Activated CD8-positive, alpha-beta memory T cell treated with anti-CD3 and anti-CD28 coated beads for 1 hour (primary cell): ENCODE measurements around the gene EXTL1.

Source experiments
- DNase-seq, 2 donors: peaks; one replicate each; pipeline ENCODE4 v3.0.0-alpha.2; 2020; ENCODE audit warnings: low read depth in 1 of 2; ENCODE audit errors: extremely low read depth in 1 of 2

EXTL1 gene

DNA sequence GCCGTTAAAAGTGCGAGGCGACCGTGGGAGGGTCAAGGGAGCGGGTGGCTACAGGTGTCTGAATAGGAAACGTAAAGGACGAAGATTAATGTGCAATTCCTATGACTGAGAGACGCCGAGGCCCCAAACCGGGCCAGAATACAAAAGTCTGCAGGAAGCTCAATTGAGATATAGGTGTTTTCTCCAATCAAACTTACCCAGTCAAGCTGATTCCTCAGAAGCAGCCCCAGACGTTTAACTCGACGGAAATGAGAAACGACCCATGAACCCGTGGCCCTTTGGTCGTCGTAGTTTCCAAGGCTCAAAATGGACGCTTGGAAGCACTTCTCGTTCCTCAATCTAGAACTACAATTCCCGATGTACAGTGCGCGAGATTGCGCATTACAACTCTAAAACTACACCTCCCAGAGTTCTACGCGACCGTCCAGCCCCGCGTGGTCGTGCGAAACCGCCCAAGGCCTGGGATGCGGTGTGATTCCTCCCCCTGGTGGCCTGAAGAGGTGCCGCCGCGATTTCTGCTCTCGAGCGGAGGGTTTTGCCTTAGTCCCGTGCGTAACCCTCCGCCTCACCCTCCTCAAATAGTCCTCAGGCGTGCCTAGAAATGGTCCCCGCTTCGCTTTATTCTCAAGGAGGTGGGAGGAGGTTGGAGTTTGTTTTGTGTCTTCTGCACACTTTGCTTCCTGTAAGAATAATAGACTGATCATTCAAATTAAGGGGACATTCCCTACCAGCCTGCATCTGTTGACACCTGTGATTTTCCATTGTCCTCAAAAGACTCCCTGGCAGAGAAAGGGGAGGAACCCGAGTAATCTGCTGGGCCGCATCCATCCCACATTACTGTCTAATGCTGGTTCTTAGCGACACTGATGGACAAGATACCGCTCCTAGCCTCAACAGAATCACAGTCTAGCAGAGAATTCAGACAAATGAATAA lies 23.5 kb upstream of the EXTL1 start, which contains the start of gene PAFAH2:
Gene PAFAH2, minus strand, starts transcription at position 236 of the 934 bp plus-strand sequence. CDS start 7,247 bp downstream, outside the sequence.
- peak; percentile 93 to 94 for DNase-seq

DNA sequence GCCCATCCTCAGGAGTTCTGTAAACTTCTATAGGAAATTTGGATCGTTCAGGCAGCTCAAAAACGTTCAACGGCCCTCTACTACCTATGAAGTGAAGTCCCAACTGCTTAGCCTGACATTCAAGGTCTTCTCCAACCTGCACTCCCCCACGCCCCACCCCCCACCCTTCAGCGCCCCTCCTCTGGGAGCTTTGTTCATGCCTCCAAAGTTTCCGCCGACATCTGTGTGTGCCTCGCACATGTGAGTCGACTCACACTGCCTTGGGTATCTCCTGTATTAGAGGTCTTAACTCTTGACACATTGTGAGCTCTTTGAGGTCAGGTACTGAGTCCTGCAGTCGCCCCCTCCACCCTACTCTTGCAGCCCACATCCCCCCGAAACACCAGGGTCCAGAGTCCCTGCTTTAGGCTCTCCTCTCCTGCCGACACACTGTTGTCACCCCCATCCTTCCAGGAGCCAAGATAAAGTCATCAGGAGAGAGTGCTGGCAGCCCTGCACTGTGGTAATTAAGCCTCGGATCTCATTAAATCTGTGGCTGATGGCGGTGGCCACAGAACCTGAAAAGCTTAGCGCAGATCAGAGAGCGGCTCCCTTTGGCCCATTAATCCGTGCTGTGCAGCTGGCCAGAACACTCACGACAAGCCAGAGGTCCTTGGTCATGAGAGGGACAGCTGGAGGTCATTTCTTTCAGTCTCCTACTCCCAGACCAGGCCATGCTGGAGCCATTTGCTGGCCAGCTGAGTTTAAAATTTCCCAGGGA lies 22.4 kb upstream of the EXTL1 start:
- no peak for DNase-seq

DNA sequence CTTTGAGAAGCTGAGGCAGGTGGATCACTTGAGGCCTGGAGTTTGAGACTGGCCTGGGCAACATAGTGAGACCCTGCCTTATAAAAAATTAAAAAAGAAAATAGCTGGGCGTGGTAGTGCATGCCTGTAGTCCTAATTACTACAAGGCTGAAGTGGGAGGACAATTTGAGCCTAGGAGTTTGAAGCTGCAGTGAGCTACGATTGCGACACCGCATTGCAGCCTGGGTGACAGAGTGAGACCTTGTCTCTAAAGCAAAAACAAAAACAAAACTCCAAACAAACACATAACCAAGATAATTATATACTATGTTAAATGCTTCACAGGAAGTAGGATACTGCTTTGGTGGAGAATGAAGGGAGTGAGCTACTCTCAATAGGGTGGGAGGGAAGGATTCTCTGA lies 18.3 kb upstream of the EXTL1 start:
- DNase-seq = no peak

DNA sequence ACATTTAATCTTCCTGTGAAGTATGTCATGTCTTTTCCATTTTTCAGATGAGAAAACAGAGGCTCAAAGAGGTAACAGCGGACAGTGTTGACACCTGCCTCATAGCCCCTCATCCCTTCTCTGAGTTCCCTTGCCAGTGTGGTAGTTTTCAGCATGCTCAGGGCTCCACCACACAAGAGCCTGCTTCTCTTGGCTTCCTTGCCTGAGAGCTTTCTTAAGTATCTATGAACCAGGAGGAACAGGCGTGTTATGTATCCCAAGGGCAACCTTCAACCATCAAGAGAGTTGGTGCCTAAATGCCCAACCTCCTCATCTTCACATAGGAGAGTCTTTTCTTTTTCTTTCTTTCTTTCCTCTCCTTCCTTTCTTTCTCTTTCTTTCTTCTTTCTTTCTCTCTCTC lies 17.8 kb upstream of the EXTL1 start:
- no peak for DNase-seq

DNA sequence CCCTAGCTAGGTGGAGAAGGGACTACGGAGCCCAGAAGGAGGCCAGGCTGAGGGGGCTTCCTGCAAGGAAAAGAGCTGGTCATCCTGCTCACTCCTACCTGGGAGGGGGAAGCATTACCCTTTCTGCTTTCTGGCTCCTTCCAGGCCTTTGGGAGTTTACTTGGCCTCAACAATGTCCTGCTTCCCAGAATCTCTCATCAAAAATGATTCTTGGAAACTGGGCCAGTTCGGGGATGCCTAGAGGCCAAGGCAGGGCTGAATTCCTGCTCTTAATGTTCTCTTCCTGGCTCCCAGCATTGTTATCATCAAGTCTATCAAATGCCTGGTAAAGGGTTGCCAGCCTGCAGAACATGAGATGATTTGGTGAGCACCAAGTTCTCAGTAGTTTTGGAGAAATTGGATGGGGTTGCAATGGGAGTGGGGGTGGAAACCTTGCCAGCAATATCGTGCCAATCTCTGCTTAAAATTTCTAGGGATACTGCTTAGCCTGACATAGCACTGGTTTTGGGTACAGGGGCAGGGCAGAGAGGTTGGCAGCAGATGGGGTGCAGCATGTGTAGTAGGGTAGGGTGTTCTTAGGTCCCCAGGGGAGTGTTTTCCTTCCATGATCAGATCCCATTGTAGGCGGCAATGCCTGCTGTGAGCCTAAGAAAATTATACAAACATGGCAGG lies 16.0 kb upstream of the EXTL1 start:
- no peak for DNase-seq

DNA sequence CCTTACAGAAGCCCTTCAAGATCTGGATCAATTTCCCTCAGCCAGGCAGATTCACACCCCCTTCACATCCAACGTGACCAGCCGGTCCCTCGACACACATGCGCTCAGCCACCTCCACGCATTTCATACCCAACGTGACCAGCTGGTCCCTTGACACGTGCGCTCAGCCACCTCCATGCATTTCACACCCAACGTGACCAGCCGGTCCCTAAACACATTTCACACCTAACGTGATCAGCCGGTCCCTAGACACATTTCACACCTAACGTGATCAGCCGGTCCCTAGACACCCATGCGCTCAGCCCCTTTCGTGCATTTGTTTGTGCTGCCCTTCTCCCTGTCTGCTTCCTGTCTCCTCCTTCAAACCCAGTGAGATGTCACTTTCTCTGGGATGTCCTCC lies 14.9 kb upstream of the EXTL1 start:
- no peak for DNase-seq

DNA sequence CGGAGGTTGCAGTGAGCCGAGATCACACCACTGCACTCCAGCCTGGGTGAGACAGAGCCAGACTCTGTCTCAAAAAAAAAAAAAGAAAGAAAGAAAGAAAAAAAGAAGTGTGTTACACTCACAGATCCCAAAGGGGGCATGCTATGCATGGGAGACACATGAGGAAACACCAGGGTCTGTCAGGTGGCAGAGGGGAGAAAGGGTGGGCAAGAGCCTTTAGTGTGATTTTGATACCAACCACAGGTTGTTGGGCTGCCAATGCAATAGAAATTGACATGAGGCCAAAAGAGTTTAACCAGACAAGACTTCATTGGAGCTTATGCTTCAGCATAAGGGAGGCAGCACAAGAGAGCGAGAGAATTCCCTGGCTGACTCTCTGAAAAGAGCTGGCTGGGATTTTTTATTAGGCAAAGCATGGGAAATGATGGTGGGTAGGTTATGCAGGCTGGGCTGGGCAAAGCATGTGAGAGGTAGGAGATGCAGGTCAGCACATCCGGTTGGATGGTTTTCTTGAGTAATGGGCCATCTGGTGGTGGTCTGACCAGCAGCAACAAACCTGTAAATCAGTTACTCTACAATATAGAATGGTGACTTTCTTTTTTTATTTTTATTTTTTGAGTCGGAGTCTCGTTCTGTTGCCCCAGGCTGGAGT lies 11.7 kb upstream of the EXTL1 start:
- no peak for DNase-seq

DNA sequence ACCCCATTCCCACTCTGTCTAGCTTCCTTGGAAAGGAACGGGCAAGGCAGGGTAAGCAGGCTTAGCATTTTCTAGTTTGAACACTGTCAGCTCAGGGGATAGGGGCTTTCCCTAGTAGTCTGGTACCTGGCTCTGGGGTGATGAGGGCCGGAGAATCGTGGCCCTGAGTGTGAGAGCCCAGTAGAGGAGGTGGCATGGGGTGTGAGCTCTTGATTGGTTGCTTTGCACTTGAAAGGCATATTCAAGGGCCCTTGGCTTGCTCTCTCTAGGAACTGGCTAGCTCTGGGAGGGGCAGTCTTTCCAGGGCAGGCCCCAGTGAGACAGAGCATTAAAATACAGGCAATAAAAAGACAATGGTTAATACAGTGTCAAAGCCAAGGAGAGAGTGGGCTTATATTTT lies 10.8 kb upstream of the EXTL1 start:
- DNase-seq = no peak

DNA sequence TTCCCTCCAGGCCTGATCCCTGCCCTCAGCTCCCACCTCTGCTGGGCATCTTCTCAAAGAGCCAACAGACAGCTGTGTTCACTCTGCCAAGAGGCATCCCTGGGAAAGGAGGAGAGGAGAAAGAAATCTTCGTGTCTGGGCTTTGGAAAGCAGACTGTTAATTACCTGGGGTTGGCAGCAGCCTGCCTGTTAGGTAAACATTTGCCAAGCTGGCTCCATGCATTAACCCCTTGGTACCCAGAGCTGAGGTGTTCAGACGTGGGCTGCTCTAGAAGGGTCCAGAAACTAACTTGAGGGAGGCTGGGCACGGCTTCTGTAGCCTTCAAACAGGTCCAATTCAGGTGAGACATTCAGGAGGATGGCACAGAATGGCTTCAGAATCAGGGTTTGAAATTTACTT lies 8.7 kb upstream of the EXTL1 start:
- no peak for DNase-seq

DNA sequence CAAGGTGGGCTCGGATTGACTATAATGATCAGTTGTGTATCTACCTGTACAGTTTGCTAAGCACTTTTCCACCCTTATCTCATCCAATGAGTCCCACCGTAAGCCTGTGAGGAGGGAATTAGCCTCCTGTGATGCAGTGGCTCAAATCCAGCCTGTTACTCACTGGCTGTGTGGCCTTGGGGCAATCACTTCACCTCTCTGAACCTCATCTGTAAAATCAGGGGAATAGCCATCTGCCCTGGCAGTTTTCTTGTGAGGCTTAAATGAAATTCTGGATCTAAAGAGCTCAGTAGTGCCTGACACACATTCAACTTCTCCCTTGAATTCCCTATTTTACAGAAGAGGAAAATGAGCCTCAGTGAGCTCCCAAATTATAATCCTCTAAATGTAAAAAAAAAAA lies 7.4 kb upstream of the EXTL1 start:
- DNase-seq = no peak

DNA sequence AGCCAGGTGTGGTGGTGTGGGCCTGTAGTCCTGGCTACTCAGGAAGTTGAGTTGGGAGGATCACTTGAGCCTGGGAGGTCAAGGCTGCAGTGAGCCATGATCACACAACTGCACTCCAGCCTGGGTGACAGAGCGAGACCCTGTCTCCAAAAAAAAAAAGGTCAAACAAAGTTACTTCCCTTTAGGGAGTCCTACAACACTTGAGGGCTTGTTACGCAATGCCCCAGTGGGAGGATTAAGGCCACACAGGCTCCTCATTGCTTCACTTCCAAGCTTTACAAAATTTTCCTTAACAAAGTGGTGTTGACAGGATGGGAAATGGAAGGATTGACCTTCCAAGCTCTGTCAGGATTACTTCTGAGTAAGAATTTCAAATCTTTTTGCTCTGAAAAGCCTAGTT lies 6.2 kb upstream of the EXTL1 start:
- DNase-seq = no peak

DNA sequence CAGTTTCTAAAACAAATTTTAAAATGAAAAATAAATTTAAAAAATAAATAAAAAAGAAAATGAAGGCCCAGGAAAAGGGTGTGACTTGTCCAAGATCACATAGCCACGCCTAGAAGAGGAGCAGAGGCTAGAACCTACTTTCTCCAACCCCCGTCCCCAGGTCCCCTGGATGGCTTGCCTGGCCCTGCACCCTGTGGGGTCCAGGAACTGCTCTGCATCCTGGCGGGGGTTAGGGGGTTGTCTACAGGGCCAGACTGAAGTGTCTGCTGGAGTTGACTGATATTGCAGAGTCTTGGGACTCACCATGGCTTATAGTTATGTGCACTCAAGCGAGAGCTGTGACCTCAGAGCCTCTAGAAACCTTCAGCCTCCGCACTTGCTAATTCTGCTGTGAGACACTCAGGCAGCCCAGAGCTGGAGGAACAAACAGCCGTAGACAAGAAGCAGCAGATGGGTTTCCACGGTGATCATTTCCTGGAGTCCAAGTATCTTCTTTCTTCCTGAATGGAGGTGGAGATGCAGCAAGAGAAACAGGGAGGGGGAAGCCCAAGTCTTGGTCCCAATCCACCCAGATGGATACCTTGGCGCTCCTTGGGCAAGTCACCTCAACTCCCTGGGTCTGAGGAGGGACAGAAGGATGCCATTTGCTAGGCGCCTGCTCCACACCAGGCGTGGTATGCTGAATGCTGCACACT lies 5.2 kb upstream of the EXTL1 start:
- DNase-seq = no peak

DNA sequence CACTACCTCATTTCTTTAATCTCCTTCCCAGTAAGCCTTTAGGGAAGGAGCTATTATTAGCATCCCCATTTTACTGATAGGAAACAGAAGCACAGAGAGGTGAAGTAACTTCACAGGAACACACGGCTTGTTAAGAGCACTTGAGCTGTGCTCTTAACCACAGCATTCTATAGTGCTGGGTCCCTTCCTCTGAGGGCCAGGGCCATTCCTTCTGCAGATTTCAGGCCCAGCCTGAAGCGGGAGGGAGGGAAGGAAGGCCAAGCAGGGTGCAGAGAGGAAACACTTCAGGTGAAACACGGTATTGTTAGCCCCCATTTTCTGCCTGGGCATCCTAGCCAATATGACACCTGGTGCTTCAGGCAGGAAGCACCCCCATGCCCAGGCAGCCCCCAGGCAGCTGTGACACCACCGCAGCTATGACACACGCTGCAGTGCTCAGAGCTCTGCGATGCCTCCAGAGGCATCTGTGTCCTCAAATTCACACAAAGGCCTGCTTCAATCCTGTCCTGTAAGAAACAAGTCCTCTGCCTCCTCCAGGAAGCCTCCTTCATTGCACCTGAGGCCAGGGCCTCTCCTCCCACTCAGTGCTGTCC lies 4.5 kb upstream of the EXTL1 start:
- no peak for DNase-seq

DNA sequence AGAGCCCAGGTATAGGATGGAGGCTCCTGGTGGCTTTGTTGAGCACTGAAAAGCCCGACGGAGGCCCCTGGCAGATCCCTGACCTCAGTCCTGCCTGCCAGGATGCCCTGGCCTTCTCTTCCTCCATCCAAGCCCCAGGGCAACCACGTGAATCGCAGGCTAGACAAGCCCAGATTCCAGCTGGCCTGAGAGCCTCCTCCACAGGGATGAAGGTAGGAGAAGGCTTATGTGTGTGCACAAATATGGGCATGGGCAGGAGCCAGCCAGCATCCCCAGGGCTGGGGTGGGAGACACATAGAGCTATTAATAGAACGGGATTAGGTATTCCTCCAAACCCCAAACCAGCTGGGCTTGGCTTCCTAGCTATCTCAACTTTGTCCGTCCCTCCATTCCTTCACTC lies 4.0 kb upstream of the EXTL1 start:
- DNase-seq = no peak

DNA sequence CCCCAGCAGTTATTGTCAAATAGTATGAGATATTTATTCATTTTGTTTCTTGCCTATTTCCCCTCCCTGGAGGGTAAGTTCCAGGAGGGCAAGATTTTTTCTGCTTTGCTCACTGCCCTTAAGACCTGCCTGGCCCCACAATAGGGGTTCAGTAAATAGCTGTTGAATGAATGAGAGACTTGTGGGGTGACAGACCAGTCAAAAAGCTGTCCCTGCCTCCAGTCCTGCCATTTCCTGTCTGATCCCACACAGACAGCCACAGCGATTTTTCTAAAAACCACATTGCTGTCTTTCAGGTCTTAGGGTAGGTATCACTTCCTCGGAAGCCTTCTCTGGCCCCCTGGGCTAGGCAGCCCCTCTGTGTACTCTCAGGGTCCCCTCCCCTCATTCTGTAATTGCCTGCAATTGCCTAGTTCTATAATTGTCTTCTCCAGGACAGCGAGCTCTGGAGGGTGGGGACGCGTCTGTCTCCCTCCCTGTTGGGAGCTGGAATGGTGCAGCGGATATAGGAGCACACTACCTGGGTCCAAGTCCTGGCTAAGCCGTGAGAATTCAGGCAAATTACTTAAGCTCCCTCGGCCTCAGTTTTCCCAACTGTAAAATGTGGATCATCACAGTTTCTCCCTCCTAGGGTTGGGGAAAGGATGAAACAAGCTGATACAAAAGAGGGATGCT lies 1.8 kb upstream of the EXTL1 start:
- DNase-seq = no peak

DNA sequence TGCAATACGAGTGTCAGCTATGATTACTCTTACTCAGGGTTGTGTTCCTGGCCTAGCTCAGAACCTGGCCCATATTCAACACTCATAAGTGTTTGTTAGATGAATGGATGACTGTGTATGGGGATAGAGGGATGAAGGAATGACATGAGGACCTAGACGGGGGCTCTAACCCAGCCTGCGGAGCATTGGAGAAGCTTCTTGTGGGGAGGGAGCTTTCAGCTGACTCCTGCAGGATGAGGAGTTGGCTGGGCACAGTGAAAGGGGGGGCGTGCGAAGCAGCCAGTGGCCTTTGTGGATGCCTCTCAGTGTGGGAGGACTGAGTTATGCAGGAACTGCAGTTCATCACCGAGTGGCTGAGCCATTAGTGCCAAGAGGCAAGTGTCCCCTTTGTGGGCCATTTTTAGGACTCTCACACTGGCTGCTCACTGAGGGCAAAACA lies 1.2 kb upstream of the EXTL1 start:
- no peak for DNase-seq

DNA sequence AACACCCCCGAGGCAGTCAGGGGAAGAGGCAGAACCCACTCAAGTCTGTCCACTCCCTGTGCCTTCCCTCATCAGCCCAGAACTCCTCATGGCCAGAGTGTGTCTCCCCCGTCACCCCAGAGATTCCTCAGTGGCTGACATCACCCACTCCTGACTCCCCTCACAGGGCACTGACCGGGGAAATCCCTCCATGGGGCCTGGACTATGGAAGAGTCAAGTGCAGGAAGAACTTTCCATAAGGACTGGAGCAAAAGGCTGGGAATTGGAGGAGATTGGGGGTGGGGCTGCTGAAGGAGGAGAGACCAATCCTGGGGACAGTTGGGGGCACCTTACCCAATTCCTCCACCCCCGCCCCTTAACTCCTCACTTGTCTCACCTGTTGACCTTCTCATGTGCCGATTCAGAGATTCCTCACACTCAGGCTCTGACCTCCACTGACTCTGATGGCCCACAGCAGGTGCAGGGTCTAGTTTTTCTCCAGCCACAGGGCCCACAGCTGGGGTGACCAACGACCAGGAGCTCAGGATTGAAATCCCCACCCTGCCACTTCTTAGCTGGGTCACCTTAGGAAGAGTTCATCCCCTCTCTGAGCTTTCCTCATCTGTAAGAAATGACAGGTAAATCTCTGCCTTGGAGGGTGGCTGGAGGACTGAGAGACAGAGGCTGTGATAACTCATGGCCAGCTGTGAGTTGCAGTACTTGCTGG lies 481 bp upstream of the EXTL1 start:
- DNase-seq = no peak

DNA sequence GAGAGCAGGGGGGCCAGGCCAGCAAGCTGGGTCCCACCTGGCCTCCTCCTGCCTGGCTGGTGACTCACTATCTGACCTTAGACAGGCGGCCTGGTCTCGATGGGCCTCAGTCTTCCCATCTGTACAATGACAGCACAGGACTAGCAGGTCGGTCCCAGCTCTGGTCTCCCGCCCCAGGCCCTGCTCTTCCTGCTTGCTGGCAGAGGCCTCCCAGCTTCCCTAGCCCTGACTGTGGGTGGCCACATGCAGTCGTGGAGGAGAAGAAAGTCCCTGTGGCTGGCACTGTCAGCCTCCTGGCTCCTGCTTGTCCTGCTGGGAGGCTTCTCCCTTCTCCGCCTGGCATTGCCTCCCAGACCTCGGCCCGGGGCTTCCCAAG lies 817 bp downstream of the EXTL1 start:
- no peak for DNase-seq

DNA sequence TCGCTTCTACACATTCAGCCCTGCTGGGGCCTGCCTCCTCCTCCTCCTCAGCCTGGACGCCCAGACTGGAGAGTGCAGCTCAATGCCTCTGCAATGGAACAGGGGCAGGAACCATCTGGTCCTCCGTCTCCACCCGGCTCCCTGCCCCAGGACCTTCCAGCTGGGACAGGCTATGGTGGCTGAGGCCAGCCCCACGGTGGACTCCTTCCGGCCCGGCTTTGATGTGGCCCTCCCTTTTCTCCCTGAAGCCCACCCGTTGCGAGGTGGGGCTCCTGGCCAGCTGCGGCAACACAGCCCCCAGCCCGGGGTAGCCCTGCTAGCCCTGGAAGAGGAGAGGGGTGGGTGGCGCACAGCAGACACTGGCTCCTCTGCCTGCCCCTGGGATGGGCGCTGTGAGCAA lies 1.4 kb downstream of the EXTL1 start:
- no peak for DNase-seq
